ENCODE results near the gene PBX4. TPM values are rescaled to one million over a fixed set of nuclear protein-coding genes. Genes with fewer than 3 reads are reported as not detected.
"Not testable (repeated sequence)": the region's sequence is repeated elsewhere in the genome, so short reads cannot be mapped to it uniquely, and the experiment has no call there.

The PBX4 gene
- total RNA-seq, 2 experiments from 2014 or later = 13.6 to 14.9 TPM

GRCh38 chr19:19633711-19634515 lies 15.4 kb upstream of the PBX4 start:
- ChIA-PET POLR2A (interaction anchor here (0.6 kb wide), 2 partner anchors 27 to 45 kb away, joined by 5 to 7 read pairs; no protein-coding TSS in a partner anchor), CTCF (interaction anchor here (1.5 to 1.7 kb wide), 2 partner anchors 10 to 102 kb away, joined by 4 to 8 read pairs; partner anchors contain the start of gene GMIP)

- POLR2A ChIA-PET = no interaction called here
- CTCF ChIA-PET = interaction anchor here (1.7 kb wide), 1 partner anchor 11 kb away, joined by 8 read pairs; the partner anchor contains the start of gene GMIP
These were observed 14.2 kb upstream of the PBX4 start for GRCh38 chr19:19632661-19633060.

GRCh38 chr19:19631346-19631745 lies 12.9 kb upstream of the PBX4 start:
- CTCF ChIA-PET = interaction anchor here (1.0 kb wide), 1 partner anchor 13 kb away, joined by 3 read pairs; no protein-coding TSS in a partner anchor
- POLR2A ChIA-PET = no interaction called here

GRCh38 chr19:19630426-19630825 lies 11.9 kb upstream of the PBX4 start:
- POLR2A ChIA-PET = no interaction called here
- CTCF ChIA-PET = no interaction called here

GRCh38 chr19:19630062-19630414 lies 11.6 kb upstream of the PBX4 start:
- ChIA-PET POLR2A (no interaction called here), CTCF (no interaction called here)

- POLR2A ChIA-PET = interaction anchor here (0.7 to 1.1 kb wide), 5 partner anchors 9 to 38 kb away, joined by 3 to 4 read pairs (median 3); partner anchors contain the start of gene PBX4
- CTCF ChIA-PET = interaction anchor here (0.7 to 1.8 kb wide), 5 partner anchors 11 to 121 kb away, joined by 3 to 9 read pairs (median 4); no protein-coding TSS in a partner anchor
These were observed 10.1 kb upstream of the PBX4 start for GRCh38 chr19:19628501-19629134.

GRCh38 chr19:19627621-19628500 lies 9.4 kb upstream of the PBX4 start, which contains the start of gene LPAR2:
TSS of gene LPAR2 (minus strand) at chr19:19628220. CDS start at chr19:19627275, 945 bp downstream.
- ChIA-PET CTCF (interaction anchor here (0.5 to 1.8 kb wide), 6 partner anchors 15 to 95 kb away, joined by 3 to 9 read pairs (median 4); partner anchors contain the start of gene GMIP), POLR2A (interaction anchor here (0.7 to 1.2 kb wide), 6 partner anchors 9 to 38 kb away, joined by 3 to 5 read pairs (median 4); partner anchors contain the start of gene PBX4)

GRCh38 chr19:19626516-19627472 lies 8.3 kb upstream of the PBX4 start:
- CTCF ChIA-PET = interaction anchor here (0.5 to 1.4 kb wide), 3 partner anchors 14 to 17 kb away, joined by 3 to 5 read pairs (median 3); partner anchors contain the start of gene GMIP
- POLR2A ChIA-PET = interaction anchor here (0.6 to 1.2 kb wide), 3 partner anchors 21 to 37 kb away, joined by 3 to 6 read pairs (median 5); no protein-coding TSS in a partner anchor

- POLR2A ChIA-PET = no interaction called here
- CTCF ChIA-PET = interaction anchor here (1.9 kb wide), 1 partner anchor 70 kb away, joined by 7 read pairs; no protein-coding TSS in a partner anchor
These were observed 5.6 kb upstream of the PBX4 start for GRCh38 chr19:19624032-19624570.

GRCh38 chr19:19623383-19623782 lies 4.9 kb upstream of the PBX4 start:
- POLR2A ChIA-PET = no interaction called here
- CTCF ChIA-PET = interaction anchor here (1.4 to 1.9 kb wide), 2 partner anchors 34 to 69 kb away, joined by 6 to 7 read pairs; no protein-coding TSS in a partner anchor

GRCh38 chr19:19619849-19620210 lies 1.3 kb upstream of the PBX4 start:
- ChIA-PET CTCF (interaction anchor here (1.2 to 1.3 kb wide), 2 partner anchors 17 to 24 kb away, joined by 3 to 9 read pairs; partner anchors contain the start of gene GMIP), POLR2A (no interaction called here)

- CTCF ChIA-PET = interaction anchor here (0.7 to 1.3 kb wide), 2 partner anchors 25 to 157 kb away, joined by 5 to 9 read pairs; partner anchors contain the start of gene GMIP
- POLR2A ChIA-PET = interaction anchor here (1.3 kb wide), 1 partner anchor 9 kb away, joined by 4 read pairs; the partner anchor contains the start of gene LPAR2
These were observed 828 bp upstream of the PBX4 start for GRCh38 chr19:19619181-19619848.

- ChIA-PET CTCF (interaction anchor here (0.7 to 0.8 kb wide), 2 partner anchors 60 to 74 kb away, joined by 3 to 4 read pairs; no protein-coding TSS in a partner anchor), POLR2A (interaction anchor here (0.6 to 0.9 kb wide), 4 partner anchors 24 to 552 kb away, joined by 3 to 18 read pairs (median 5); partner anchors contain the start of gene ZNF486)
These were observed 3.4 kb downstream of the PBX4 start for GRCh38 chr19:19615086-19615485.

- CTCF ChIA-PET = interaction anchor here (0.7 to 1.2 kb wide), 3 partner anchors 13 to 61 kb away, joined by 3 to 4 read pairs (median 3); partner anchors contain the start of gene GMIP
- POLR2A ChIA-PET = interaction anchor here (0.7 to 1.5 kb wide), 2 partner anchors 24 to 49 kb away, joined by 3 read pairs; no protein-coding TSS in a partner anchor
These were observed 5.0 kb downstream of the PBX4 start for GRCh38 chr19:19613506-19613905.

GRCh38 chr19:19610376-19611202 lies 7.9 kb downstream of the PBX4 start:
- ChIA-PET POLR2A (no interaction called here), CTCF (interaction anchor here (1.3 to 1.4 kb wide), 2 partner anchors 30 to 56 kb away, joined by 3 read pairs; no protein-coding TSS in a partner anchor)

GRCh38 chr19:19606686-19607085 lies 11.8 kb downstream of the PBX4 start:
- CTCF ChIA-PET = not testable (repeated sequence)
- POLR2A ChIA-PET = interaction anchor here (0.9 kb wide), 1 partner anchor 22 kb away, joined by 3 read pairs; no protein-coding TSS in a partner anchor
